Measurements from ENCODE around the gene NDUFB10.

NDUFB10 gene

DNA sequence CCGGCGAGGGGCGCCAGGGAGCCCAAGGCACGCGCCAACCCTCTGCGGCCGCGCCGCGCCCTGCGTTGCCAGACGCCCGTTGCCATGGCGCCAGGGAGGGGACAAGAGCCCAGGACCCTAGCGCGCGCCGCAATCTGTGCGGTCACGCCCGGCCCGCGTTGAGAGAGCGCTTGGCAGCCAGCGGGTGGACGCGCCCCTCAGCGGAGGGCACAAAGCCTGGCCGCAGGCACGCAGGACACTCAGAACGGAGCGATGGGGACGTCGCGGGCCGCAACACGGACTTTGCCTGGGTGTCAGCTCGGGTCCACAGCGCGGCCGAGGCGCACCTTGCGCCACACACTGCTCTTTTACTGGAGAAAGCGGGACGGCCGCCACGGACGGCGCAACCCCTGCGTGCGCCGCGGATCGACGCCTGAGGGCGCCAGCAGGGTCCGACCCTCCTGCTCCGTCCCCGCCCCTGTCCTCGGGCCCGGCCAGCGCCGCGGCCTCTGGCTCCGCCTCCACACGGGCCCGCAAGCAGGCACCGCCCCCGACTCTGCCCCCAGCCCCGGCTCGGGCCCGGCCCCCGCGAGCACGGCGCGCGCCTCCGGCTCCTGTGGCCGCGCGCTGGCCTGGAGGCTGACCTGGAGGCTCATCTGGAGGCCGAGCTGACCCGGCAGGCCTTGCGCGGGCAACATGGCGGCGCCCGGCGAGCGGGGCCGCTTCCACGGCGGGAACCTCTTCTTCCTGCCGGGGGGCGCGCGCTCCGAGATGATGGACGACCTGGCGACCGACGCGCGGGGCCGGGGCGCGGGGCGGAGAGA is 24.4 kb downstream of the NDUFB10 start, which contains the start of gene GFER:
Gene GFER (plus strand): TSS at position 650 of the 803 bp plus-strand sequence. CDS start 26 bp downstream, at position 676.
- DNase-seq: peak; percentile 26 to 93 (median 77)

DNA sequence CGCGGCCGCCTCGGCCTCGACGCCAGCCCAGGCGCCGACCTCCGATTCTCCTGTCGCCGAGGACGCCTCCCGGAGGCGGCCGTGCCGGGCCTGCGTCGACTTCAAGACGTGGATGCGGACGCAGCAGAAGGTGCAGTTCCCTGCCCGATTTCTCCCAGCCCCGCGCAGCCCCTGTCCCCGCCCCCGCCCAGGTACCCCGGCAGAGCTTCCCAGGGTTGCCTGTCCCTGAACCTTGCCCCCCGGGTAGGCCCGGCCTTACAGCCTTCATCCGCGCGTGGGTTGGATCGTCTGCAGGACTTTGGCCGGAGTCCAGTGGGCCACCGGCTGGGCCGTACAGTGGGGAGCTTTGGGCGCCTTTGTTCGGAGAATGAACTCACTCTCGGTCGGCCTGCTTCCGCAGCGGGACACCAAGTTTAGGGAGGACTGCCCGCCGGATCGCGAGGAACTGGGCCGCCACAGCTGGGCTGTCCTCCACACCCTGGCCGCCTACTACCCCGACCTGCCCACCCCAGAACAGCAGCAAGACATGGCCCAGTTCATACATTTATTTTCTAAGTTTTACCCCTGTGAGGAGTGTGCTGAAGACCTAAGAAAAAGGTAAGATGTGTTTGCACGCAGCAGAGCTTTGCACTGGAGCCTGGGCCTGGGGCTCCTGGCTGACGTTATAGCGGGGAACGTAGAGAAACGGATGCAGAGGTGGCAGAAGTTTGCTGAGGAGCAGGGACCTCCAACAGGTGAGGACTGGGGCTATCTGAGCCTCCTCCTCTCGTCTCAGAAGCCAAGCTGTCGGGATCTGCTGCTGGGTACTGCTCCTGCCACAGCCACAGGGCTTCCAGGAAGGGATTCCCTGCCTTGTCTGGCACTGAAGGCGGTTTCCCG is 25.2 kb downstream of the NDUFB10 start:
- peak in 4 of 56 donors; percentile 34 to 54 (median 40) for DNase-seq

DNA sequence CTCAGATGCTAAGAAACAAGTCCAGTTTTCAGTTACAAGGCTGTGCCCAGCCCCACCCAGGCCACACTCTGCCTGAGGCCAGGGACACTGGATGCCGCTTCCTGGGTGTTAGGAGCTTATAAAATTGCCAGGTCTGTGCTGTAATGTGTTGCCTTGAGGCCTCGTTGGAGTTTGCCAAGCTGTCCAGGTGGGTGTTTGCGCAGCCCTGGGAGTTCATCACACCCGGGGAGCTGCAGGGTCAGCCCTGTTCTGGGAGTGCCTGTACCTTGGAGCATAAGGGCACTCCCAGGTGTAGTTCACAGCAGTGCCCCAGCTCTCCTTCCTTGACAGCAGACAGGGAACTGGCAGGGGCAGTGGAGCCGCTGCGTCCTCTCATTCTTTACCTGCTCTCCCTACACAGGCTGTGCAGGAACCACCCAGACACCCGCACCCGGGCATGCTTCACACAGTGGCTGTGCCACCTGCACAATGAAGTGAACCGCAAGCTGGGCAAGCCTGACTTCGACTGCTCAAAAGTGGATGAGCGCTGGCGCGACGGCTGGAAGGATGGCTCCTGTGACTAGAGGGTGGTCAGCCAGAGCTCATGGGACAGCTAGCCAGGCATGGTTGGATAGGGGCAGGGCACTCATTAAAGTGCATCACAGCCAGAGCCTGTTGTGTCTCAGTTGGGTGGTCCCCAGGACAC is 26.3 kb downstream of the NDUFB10 start:
- DNase-seq: no peak

DNA sequence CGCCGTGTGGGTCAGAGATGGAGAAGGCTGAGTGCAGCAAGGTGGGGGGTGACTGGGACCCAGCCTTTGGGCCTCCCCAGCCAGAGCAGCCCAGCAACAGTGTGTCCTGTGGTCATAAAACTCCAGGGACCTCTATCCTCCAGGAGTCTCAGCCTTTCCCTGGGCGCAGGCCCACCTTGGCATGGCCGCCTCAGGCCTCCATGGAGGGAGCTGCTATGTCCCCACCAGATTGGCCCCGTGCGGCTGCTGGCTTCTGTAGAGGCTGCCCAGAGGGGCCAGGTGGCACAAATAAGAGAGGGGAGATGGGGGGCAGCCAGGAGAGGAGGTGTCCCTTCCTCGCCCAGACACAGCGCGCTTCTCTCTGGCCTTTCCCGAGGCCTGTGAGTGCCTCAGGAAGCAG is 27.9 kb downstream of the NDUFB10 start:
- no peak for DNase-seq

DNA sequence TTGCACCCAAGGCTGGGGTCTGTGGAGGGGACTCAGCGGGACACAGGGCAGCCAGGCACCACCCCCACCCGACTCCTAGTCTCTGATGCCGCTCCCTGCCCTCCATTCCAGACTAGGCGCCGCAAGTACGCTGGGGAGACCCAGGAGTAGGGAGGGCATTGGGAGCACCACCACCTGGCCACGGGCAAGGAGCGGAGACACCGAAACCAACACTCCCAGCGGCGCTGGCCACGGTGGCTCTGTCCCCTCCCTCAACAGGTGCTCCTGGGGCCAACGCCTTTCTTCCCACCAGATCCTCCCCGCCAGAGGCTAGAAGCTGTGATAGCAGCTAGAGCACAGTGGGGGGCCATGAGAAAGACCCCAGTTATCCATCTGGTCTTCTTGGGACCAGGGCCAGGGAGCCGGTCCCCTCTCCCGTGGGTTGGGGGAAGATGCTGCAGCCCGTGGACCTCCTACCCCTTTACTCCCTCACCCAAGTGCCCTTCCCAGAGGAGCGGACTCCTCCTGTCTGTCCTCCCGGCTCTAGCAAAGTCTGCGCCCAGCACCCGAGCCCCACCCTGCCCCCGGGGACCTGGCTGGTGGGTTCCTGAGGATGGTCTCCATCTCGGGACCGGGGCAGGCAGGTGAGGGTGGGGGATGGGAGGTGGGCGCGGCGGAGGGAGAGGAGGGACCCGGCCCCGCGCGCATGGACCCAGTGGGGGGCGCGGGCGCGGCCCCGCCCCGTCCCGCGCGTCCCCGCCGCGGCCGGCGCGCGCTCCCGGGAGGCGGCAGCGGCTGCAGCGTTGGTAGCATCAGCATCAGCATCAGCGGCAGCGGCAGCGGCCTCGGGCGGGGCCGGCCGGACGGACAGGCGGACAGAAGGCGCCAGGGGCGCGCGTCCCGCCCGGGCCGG is 30.1 kb downstream of the NDUFB10 start, which contains the start of gene SYNGR3:
Gene SYNGR3 (plus strand): TSS at position 762 of the 892 bp plus-strand sequence. CDS start 133 bp downstream, outside the sequence.
- peak in 1 of 56 donors; percentile 12 for DNase-seq

DNA sequence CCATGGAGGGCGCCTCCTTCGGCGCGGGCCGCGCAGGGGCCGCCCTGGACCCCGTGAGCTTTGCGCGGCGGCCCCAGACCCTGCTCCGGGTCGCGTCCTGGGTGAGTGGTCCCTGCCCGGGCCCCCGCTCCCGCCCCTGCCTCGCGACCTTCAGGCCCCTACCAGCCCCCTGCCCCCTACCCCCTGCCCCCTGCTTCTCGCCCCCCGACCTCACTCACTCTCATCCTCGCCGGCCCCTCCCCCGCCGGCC is 30.7 kb downstream of the NDUFB10 start:
- DNase-seq: no peak

DNA sequence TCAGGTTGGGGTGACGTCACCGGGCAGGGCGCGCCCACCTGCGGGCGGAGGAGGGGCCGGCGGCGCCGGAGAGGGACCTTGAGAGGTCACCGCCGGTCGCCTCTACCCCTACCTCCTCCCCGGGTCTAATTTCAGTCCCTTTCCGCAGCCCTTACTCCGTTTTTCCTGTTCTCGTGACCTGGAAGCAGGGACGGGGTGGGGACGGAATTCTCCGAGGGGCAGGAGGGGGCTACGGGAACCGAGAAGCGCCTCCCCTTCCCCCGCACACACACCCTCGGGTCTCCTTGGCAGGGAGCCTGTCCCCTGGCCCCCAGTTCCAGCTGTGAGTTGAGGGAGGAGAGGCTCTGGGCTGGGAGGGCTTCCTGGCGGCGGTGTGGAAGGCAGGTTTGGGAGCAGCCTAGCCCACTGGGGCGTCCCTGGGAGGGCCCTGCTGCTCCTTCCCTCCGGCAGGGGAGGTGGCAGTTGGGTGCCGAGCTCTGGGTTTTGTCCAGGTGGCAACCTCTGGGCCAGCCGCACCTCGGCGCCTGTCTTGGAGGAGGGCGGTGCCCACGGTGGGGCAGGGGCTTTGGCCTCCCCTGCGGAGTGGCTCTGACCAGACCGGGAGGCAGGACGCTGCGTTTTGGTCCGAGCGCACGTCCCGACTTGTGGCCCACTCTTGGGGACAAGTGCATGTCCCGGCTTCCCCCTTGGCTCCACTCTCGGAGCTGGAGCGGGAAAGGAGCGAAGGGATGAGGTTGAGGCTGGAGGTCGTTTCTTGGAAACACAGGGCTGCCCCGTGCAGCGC is 31.2 kb downstream of the NDUFB10 start:
- DNase-seq: no peak

DNA sequence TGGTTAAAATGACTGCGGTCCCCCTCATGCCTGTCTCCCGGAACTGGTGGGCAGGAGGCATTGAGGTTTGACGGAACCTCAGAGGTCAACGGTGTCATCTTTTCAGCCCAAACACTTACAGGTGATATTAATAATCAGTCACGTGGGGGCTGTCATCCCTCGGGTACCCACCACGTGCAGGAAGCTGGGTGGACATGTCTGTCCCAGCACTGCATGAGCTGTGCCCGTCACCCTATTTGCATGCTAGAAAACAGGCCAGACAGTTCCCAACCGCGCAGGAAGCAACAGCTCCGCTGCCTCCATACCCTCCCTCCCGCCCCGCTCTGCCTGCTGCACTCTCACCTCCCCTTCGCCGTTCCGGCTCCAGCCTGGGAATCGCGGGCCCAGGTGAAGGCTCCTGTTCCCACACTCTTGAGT is 31.8 kb downstream of the NDUFB10 start:
- DNase-seq: peak in 1 of 56 donors; percentile 14

DNA sequence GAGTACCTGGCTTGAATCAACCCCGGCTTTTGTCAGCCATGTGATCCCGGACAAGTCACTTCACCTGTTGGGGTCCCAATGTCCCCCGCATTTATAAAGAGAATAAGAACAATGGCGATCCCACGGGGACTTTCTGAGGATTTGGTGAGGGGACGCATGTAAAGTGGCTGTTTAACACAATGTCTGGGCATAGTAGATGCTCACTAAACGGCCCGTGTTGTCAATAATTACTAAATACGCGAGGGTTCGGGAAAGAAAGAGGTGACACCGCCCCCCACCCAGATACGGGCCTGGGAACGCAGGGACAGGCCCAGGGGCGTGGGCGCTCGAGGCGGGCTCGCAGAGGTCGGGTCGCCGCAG is 32.2 kb downstream of the NDUFB10 start:
- no peak for DNase-seq

DNA sequence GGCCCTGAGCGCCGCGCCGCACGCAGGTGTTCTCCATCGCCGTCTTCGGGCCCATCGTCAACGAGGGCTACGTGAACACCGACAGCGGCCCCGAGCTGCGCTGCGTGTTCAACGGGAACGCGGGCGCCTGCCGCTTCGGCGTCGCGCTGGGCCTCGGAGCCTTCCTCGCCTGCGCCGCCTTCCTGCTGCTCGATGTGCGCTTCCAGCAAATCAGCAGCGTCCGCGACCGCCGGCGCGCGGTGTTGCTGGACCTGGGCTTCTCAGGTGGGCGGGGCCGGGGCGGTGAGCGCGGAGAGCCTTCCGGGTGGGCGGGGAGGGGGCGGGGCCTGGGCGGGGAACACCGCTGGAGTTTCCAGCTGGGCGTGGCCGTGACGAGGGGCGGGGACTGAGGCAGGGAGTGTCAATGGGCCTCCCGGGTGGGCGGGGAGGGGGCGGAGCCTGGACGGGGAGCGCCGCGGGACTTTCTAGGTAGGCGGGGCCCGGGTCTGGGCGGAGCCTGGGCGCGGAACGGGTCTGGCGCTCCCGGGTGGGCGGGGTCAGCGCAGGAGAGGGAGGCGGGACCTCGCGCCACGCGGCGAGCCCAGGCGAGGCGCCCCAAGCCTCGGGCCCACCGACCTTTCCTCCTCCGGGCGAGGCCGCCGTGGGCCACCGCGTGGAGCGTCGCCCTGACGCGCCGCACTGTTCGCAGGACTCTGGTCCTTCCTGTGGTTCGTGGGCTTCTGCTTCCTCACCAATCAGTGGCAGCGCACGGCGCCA is 32.8 kb downstream of the NDUFB10 start:
- peak in 55 of 56 donors; percentile 33 to 94 (median 82) for DNase-seq

DNA sequence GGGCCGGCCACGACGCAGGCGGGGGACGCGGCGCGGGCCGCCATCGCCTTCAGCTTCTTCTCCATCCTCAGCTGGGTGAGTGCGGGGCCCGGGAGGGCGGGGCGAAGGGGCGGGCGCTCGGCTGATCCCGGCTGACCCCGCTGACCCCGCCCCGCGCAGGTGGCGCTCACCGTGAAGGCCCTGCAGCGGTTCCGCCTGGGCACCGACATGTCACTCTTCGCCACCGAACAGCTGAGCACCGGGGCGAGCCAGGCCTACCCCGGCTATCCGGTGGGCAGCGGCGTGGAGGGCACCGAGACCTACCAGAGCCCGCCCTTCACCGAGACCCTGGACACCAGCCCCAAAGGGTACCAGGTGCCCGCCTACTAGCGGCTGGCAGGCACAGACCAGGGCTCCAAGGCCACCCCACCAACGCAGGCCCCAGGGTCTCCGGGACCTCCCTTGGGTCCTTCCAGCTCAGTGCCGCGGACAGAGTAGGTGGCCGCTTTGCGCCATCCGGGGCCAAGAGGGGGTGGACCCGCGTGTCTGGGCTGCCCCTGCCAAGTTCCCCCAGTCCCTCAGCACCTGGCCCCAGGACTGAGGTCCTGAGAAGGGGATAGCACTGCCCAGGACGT is 33.5 kb downstream of the NDUFB10 start:
- no peak for DNase-seq

DNA sequence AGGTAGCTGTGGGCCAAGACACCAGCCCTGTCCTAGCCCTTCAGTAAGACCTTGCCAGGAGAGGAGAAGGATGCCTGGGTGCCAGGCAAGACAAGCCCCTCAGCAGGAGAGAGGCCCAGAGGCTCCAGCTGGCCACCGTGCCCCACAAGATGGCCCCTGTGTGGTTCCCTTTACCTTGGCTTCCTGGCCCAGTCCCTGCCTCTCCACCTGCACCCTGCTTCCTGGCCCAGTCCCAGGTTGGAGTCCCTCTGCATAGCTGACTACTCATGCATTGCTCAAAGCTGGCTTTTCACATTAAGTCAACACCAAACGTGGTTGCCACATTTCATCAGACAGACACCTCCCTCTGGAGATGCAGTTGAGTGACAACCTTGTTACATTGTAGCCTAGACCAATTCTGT is 34.4 kb downstream of the NDUFB10 start:
- DNase-seq: no peak

DNA sequence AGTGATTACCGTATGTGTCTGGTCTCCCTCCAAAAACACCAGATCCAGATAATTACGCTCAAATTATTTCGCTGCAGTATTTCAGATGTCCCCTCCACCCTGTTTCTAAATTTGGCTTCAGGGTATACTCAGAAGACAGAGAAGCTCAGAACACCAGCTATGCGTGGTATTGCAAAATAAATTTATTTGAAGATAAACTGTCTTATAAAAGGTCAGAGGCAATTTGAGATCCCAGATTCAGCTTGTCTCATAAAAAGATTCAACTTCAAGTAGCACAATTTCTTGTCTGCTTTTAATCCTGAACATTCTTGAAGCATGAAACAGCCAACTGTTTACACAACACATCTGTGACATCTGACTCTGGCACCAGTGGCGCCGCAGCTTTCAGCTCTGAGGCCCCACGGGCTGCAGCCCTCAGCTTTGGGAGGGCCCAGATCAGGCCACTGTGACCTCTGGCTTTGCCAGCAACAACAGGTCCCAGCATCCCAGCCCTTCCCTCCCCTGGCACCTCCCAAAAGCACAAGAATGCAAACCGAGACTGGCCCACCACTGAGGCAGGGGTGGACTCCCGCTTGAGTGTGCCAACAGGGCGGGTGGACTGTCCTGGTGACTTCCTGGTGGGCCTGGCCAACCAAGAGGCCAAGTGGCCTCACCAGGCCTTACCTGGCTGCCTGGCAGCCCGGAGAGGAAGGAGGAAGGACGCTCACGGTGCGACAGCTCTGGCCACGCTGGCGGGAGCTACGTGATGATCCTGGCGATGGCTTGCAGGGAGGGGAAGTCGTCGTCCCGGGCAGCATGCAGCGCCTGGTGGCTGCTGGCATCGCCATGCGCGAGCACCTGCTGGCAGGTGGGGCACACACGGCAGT is 38.4 kb downstream of the NDUFB10 start:
- DNase-seq: no peak

DNA sequence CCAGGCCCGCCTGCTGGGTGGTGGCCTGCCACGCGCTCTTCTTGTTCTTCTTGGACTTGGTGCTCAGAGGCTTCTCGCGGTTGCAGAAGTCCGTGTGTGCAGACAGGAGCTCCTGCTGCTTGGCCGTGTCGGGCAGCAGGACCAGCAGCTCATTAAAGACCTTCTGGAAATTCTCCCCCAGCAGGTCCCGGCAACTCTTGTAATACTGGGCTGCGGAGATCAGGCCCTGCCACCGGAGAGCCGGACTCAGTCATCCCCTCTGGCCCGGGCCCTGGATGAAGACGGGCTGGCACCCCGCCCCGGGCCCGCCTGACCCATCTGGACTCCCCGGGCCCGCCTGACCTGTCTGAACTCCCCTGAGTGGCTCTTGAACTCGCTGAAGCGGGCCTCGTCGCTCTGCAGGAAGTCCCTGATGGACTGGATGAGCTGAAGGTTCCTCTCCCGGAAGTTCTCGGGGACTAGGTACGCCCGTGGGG is 39.1 kb downstream of the NDUFB10 start:
- no peak for DNase-seq

DNA sequence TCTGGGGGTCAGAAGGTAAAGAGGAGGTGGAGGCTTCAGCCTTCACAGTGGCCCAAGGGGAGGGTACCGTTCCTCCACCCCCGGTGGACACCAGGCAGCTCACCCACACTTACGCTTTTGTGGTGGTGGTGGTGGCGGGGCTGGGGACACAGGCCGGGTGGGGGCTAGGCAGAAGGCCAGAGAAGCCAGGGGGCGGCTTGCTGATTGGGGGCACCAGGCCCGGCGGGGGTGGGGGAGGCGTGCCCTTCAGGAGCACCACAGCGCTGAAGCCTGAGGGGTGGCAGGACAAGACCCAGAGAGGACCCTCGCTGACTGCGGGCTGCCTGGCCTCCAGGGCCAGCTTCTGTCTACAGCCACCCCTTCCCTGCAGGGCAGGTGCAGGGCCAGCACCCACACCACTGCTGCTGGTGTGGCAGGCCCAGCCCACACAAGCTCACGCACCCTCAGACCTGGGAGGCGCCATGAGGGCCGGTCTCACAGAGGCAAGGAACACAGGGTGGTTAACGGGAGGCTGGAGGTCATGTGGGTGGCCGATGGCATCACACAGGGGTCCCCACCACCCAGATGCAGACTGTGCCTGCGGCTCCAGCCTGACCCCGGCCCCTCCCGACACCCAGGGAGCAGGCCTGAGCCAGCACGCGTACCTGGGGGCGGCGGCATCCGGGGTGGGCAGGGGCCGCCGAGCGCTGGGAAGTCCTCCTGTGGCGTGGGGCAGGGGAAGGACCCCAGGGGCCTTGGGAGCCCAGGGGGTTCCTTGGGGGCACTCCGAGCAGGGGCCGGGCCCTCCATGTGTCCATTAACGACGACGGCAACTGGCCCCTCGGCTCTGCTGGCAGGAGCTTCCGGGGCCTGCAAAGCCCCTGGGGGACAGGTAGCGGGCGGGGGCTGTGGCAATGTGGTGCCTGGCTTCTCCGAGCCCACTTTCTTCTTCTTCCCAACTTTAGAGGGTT is 39.8 kb downstream of the NDUFB10 start:
- DNase-seq: no peak

DNA sequence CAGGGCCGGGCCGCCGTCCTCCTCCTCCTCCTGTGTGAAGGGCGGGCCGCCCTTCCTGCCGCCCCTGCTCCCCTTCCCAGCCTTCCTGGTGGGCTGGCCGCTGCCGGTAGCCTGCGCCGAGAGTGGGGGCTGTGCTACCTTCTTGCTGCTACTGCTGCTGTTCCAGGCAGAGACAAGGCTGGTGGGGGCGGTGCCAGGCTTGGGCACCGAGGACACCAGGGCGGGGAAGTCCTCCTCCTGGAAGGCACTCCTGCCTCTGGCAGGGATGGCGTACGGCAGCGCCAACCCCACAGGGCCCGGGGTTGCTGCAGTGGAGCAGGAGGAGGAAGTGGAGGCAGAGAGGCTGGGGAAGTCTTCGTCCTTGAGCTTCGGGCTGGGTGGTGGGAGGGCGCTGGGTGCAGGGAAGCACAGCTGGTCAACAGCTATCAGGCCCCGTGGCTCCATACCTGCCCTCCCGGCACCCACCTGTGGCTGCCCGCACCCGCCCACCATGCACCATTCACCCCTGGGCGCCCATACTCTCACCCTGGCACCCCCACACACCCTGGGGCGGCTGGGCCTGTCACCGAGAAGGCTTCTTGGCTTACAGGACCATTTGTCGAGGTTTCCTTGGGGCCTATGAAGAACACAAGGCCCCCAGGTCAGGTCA is 40.7 kb downstream of the NDUFB10 start:
- DNase-seq: no peak
